ENCODE measurements around the gene PIM3.

- TF ChIP-seq POLR2AphosphoS5 (IDR thresholded peaks at IDR 0.05) (peak in 2 of 3 donors; percentile 24 to 47), POLR2A (IDR thresholded peaks at IDR 0.05) (peak in 1 of 2 donors; percentile 43), CTCF (IDR thresholded peaks at IDR 0.05) (no peak), EP300 (IDR thresholded peaks at IDR 0.05) (no peak)
Measured at GRCh38 chr22:49962012-49962750, 1.6 kb downstream of the PIM3 start.

All from suprapubic skin (tissue), 4 donors.